NT2/D1 (cell line): ENCODE measurements around the gene TP53RK.
A peak's percentile ranks its signal among the peaks of the same experiment; 100 is the strongest.

Experiments
- DNase-seq: peaks from one replicate; pipeline ENCODE4 v3.0.0-alpha.2; 2011; ENCODE audit warnings: low read depth, low spot score
- H3K27me3 ChIP-seq: 2 replicates; pipeline ENCODE4 v1.6.0; 2011; ENCODE audit warnings: mild to moderate bottlenecking; ENCODE audit not compliant: insufficient read length, insufficient read depth
- H3K36me3 ChIP-seq: 2 replicates; pipeline ENCODE4 v1.6.1; 2011; ENCODE audit warnings: mild to moderate bottlenecking, low read length, mixed read lengths; ENCODE audit not compliant: insufficient read depth, insufficient read length
- H3K4me1 ChIP-seq: 2 replicates; pipeline ENCODE4 v1.5.1; 2011; ENCODE audit not compliant: insufficient read depth, insufficient read length
- H3K4me3 ChIP-seq: 2 replicates; pipeline ENCODE4 v1.5.1; 2011; ENCODE audit warnings: low read depth; ENCODE audit not compliant: insufficient read length
- H3K9ac ChIP-seq: 2 replicates; pipeline ENCODE4 v1.6.0; 2011; ENCODE audit warnings: low read depth; ENCODE audit not compliant: insufficient read length
- H3K9me3 ChIP-seq: 2 replicates; pipeline ENCODE4 v1.5.1; 2011; ENCODE audit warnings: mild to moderate bottlenecking, low read length; ENCODE audit not compliant: insufficient read depth
- SUZ12 ChIP-seq: IDR thresholded peaks from 2 replicates; pipeline ENCODE4 v1.6.1; 2011; ENCODE audit not compliant: insufficient read length, insufficient read depth; ENCODE audit errors: extremely low read depth
- YY1 ChIP-seq: IDR thresholded peaks from 2 replicates; pipeline ENCODE4 v1.6.1; 2011; ENCODE audit not compliant: insufficient read length, insufficient read depth
- ZNF274 ChIP-seq: IDR thresholded peaks from 2 replicates; pipeline ENCODE4 v1.6.1; 2011; ENCODE audit warnings: mild to moderate bottlenecking, low read depth, low read length

Gene TP53RK

GRCh38 chr20:46639587-46639986 lies 49.7 kb downstream of the TP53RK start:
- Histone ChIP-seq H3K9ac (no peak overlapping the region), H3K27me3 (no peaks in the 10 kb centered on the region), H3K9me3 (no peaks in the 10 kb centered on the region), H3K4me1 (peaks cover 21% of the 10 kb centered on the region), H3K36me3 (no peaks in the 10 kb centered on the region), H3K4me3 (no peak overlapping the region)
- TF ChIP-seq SUZ12 (no peak), YY1 (no peak), ZNF274 (no peak)
- DNase-seq, result no peak

GRCh38 chr20:46638898-46639274 lies 50.4 kb downstream of the TP53RK start:
- H3K4me1 ChIP-seq, result peaks cover 22% of the 10 kb centered on the region
- no peaks in the 10 kb centered on the region for H3K9me3 ChIP-seq
- no peaks in the 10 kb centered on the region for H3K27me3 ChIP-seq
- DNase-seq, result no peak
- TF ChIP-seq ZNF274 (no peak), SUZ12 (no peak), YY1 (no peak)
- H3K9ac ChIP-seq, result no peak overlapping the region
- no peak overlapping the region for H3K4me3 ChIP-seq
- no peaks in the 10 kb centered on the region for H3K36me3 ChIP-seq

DNA sequence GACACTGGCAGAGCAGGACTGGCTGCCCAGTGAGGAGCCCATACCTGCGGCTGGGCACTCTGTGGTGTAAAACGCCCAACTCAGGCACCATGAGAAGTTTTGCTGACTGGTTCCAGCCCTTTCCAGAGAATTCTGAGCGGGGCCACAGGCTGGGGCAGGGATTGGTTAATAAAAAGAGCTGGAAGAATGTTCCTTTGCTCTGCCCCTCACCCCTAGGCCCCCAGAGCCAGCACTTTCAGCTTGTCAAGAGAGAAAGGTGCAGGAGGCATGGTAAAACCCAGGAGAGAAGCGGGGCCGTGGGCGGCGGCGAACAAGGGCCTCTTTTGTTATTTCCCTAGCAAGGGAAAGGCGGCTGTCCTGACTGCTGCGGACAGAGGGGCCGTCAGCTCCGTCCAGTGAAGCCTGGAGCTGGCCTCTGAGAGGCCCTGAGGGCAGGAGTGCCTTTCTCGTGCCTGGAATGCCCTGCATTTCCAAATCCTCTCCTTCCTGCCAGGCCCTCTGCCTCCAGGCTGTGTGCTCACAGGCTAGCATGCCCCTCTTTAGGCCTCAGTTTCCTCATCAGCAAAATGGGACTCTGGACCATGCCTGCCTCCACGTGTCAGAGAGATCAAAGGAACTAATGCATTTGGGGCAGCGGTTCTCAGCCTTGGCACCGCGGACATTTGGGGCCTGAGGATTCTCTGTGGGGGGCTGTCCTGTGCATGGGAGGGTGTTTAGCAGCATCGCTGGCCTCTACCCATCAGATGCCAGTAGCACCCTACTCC lies 50.9 kb downstream of the TP53RK start:
- Histone ChIP-seq H3K9ac (peak overlapping the region; percentile 43), H3K4me1 (peaks cover 22% of the 10 kb centered on the region), H3K9me3 (no peaks in the 10 kb centered on the region), H3K4me3 (no peak overlapping the region), H3K36me3 (no peaks in the 10 kb centered on the region), H3K27me3 (no peaks in the 10 kb centered on the region)
- TF ChIP-seq YY1 (no peak), ZNF274 (no peak), SUZ12 (no peak)
- peak; percentile 39 for DNase-seq

GRCh38 chr20:46637427-46638133 lies 51.7 kb downstream of the TP53RK start:
- peaks cover 22% of the 10 kb centered on the region for H3K4me1 ChIP-seq
- H3K4me3 ChIP-seq, result no peak overlapping the region
- TF ChIP-seq YY1 (no peak), ZNF274 (no peak), SUZ12 (no peak)
- no peaks in the 10 kb centered on the region for H3K27me3 ChIP-seq
- no peak for DNase-seq
- peak overlapping the region; percentile 43 for H3K9ac ChIP-seq
- H3K9me3 ChIP-seq, result no peaks in the 10 kb centered on the region
- H3K36me3 ChIP-seq, result no peaks in the 10 kb centered on the region

- TF ChIP-seq ZNF274 (no peak), SUZ12 (no peak), YY1 (no peak)
- H3K4me1 ChIP-seq, result peaks cover 23% of the 10 kb centered on the region
- H3K9ac ChIP-seq, result no peak overlapping the region
- no peaks in the 10 kb centered on the region for H3K27me3 ChIP-seq
- no peaks in the 10 kb centered on the region for H3K9me3 ChIP-seq
- no peak overlapping the region for H3K4me3 ChIP-seq
- H3K36me3 ChIP-seq, result no peaks in the 10 kb centered on the region
- no peak for DNase-seq
These were observed 52.2 kb downstream of the TP53RK start for GRCh38 chr20:46637020-46637419.

GRCh38 chr20:46636514-46636913 lies 52.7 kb downstream of the TP53RK start:
- Histone ChIP-seq H3K9me3 (no peaks in the 10 kb centered on the region), H3K4me3 (no peak overlapping the region), H3K4me1 (peaks cover 28% of the 10 kb centered on the region), H3K36me3 (no peaks in the 10 kb centered on the region), H3K9ac (no peak overlapping the region), H3K27me3 (no peaks in the 10 kb centered on the region)
- no peak for DNase-seq
- TF ChIP-seq ZNF274 (no peak), SUZ12 (no peak), YY1 (no peak)

DNA sequence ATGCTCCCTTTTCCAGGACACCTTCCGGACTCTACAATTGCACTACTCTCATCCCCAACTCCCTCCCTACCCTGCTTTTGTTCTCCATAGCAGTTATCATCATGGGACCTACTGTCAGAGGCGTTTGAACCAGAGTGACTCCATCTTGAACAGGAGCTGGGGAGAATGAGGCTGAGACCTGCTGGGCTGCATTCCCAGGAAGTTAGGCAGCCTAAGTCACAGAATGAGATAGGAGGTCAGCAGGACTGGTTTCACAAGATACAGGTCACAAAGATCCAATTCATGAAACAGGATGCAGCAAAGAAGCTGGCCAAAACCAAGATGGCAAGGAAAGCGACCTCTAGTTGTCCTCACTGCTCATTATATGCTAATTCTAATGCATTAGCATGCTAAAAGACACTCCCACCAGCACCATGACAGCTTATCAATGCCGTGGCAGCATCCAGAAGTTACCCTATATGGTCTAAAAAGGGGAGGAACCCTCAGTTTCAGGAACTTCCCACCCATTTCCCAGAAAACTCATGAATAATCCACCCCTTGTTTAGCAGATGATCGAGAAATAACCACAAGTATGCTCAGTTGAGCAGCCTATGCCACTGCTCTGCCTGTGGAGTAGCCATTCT lies 53.6 kb downstream of the TP53RK start:
- Histone ChIP-seq H3K27me3 (no peaks in the 10 kb centered on the region), H3K9ac (no peak overlapping the region), H3K4me1 (peaks cover 33% of the 10 kb centered on the region), H3K36me3 (no peaks in the 10 kb centered on the region), H3K4me3 (no peak overlapping the region), H3K9me3 (no peaks in the 10 kb centered on the region)
- DNase-seq, result no peak
- TF ChIP-seq ZNF274, result no peak
